NK-92 (cell line): ENCODE measurements around the gene ZSCAN5B.
"Not testable (repeated sequence)": the region's sequence is repeated elsewhere in the genome, so short reads cannot be mapped to it uniquely, and the experiment has no call there.

Experiments
- DNase-seq: peaks from one replicate; lab custom pipeline; 2025; ENCODE audit not compliant: unreplicated experiment; lab: John Stamatoyannopoulos, UW

ZSCAN5B gene

GRCh38 chr19:56176881-56177280, 20.7 kb downstream of the ZSCAN5B start:
- DNase-seq: no peak

GRCh38 chr19:56176310-56176709, 21.3 kb downstream of the ZSCAN5B start:
- DNase-seq: not testable (repeated sequence)

- not testable (repeated sequence) for DNase-seq
Measured at GRCh38 chr19:56175861-56176307, 21.7 kb downstream of the ZSCAN5B start, which contains the start of gene GALP. TSS of gene GALP (plus strand) at chr19:56176008. CDS start at chr19:56177109, 1,101 bp downstream.

GRCh38 chr19:56174550-56174949, 23.0 kb downstream of the ZSCAN5B start:
- DNase-seq: no peak

GRCh38 chr19:56174086-56174485, 23.5 kb downstream of the ZSCAN5B start:
- DNase-seq: no peak

- no peak for DNase-seq
Measured at GRCh38 chr19:56170261-56170660, 27.3 kb downstream of the ZSCAN5B start.

GRCh38 chr19:56167064-56167578, 30.5 kb downstream of the ZSCAN5B start:
- no peak for DNase-seq

GRCh38 chr19:56163097-56163496, 34.5 kb downstream of the ZSCAN5B start:
- no peak for DNase-seq

- no peak for DNase-seq
Measured at GRCh38 chr19:56162258-56162657, 35.3 kb downstream of the ZSCAN5B start.

GRCh38 chr19:56161534-56161933, 36.0 kb downstream of the ZSCAN5B start:
- no peak for DNase-seq

- DNase-seq: no peak
Measured at GRCh38 chr19:56159622-56160271, 37.8 kb downstream of the ZSCAN5B start.

GRCh38 chr19:56159009-56159559, 38.5 kb downstream of the ZSCAN5B start:
- DNase-seq: no peak

GRCh38 chr19:56158170-56158757, 39.3 kb downstream of the ZSCAN5B start:
- no peak for DNase-seq

GRCh38 chr19:56156768-56157167, 40.8 kb downstream of the ZSCAN5B start:
- DNase-seq: no peak

GRCh38 chr19:56155124-56155687, 42.4 kb downstream of the ZSCAN5B start:
- no peak for DNase-seq

- DNase-seq: no peak
Measured at GRCh38 chr19:56153507-56153906, 44.1 kb downstream of the ZSCAN5B start.

- no peak for DNase-seq
Measured at GRCh38 chr19:56152644-56153043, 44.9 kb downstream of the ZSCAN5B start.

- DNase-seq: no peak
Measured at GRCh38 chr19:56150358-56150757, 47.2 kb downstream of the ZSCAN5B start.

- no peak for DNase-seq
Measured at GRCh38 chr19:56149656-56150038, 47.9 kb downstream of the ZSCAN5B start.

GRCh38 chr19:56148955-56149655, 48.5 kb downstream of the ZSCAN5B start:
- DNase-seq: not testable (repeated sequence)

GRCh38 chr19:56148096-56148495, 49.5 kb downstream of the ZSCAN5B start:
- no peak for DNase-seq
